ENCODE data around the gene MMP24.

- TF ChIP-seq POLR2AphosphoS5 (IDR thresholded peaks at IDR 0.05): no peak
- TF ChIP-seq CTCF (IDR thresholded peaks at IDR 0.05 in 8 of 11, conservative IDR thresholded peaks at IDR 0.05 in 3 of 11): no peak
- TF ChIP-seq POLR2A (IDR thresholded peaks at IDR 0.05): no peak
These were observed 55.1 kb downstream of the MMP24 start for GRCh38 chr20:35281506-35282101.

Data from spleen (tissue), 7 donors.